ENCODE measurements around the gene STYXL2.

DNA sequence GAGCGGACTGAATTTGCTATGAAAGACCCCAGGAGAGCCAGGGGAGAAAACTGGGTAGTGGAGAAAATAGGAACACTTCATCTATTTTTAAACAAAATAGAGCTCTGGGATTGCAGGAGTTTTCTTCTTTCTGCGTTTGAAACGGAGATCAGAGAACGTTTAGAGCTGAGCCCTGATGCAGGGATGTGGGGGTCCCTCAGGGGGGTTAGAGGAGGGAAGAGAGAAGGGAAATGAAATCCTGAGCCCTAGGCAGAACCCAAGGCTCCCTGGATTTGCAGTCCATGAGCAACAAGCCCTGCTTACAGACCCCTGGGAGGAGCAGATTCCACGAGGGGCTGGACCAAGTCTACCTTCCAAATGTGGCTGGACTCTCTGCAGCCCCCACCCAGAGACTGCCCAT lies 21.8 kb downstream of the STYXL2 start:
- TF ChIP-seq, protein P1, sequence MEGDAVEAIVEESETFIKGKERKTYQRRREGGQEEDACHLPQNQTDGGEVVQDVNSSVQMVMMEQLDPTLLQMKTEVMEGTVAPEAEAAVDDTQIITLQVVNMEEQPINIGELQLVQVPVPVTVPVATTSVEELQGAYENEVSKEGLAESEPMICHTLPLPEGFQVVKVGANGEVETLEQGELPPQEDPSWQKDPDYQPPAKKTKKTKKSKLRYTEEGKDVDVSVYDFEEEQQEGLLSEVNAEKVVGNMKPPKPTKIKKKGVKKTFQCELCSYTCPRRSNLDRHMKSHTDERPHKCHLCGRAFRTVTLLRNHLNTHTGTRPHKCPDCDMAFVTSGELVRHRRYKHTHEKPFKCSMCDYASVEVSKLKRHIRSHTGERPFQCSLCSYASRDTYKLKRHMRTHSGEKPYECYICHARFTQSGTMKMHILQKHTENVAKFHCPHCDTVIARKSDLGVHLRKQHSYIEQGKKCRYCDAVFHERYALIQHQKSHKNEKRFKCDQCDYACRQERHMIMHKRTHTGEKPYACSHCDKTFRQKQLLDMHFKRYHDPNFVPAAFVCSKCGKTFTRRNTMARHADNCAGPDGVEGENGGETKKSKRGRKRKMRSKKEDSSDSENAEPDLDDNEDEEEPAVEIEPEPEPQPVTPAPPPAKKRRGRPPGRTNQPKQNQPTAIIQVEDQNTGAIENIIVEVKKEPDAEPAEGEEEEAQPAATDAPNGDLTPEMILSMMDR (IDR thresholded peaks at IDR 0.05), result no peak
- TF ChIP-seq EZH2 (IDR thresholded peaks at IDR 0.05; ENCODE audit: borderline replicate concordance, insufficient read depth, low read depth, low read length, poor library complexity, severe bottlenecking), result no peak

Data from B cell (primary cell).